Mesothelial cell of epicardium (in vitro differentiated cells): ENCODE measurements around the gene TTC39A. TPM values are rescaled to one million over a fixed set of nuclear protein-coding genes. Genes with fewer than 3 reads are reported as not detected.
A peak's percentile ranks its signal among the peaks of the same experiment; 100 is the strongest.

Experiments used
- DNase-seq, 2 experiments: peaks; one replicate each; pipeline ENCODE4 v3.0.0; 2021; ENCODE audit warnings: low spot score in 2 of 2; ENCODE audit not compliant: unreplicated experiment in 2 of 2
- H3K27ac Mint-ChIP-seq: 2 replicates; pipeline ENCODE4 v1.8.0; 2021; ENCODE audit warnings: mixed read lengths
- H3K27me3 Mint-ChIP-seq: 2 replicates; pipeline ENCODE4 v1.8.0; 2021; ENCODE audit warnings: low read depth, mixed read lengths
- H3K36me3 Mint-ChIP-seq: 2 replicates; pipeline ENCODE4 v1.8.0; 2021; ENCODE audit warnings: mixed read lengths
- H3K4me1 Mint-ChIP-seq: 2 replicates; pipeline ENCODE4 v1.8.0; 2021; ENCODE audit warnings: mixed read lengths
- H3K4me3 Mint-ChIP-seq: 2 replicates; pipeline ENCODE4 v1.8.0; 2021; ENCODE audit warnings: mild to moderate bottlenecking, moderate library complexity, mixed read lengths
- H3K9me3 Mint-ChIP-seq: 2 replicates; pipeline ENCODE4 v1.8.0; 2021; ENCODE audit warnings: mixed read lengths
- total RNA-seq: library from RNA; stranded (reverse); gene quantifications from 3 replicates; pipeline ENCODE4 v1.2.1, GENCODE V29; 2021
- TF ChIP-seq, protein P1 (sequence below): fragments of 200-600 bp; sonication (generic); IDR thresholded peaks from one replicate; pipeline ENCODE4 v1.5.0; 2021; ENCODE audit warnings: antibody characterized with exemption; ENCODE audit not compliant: unreplicated experiment

TTC39A gene
- total RNA-seq, 1 donor from 2014 or later: 8.0 TPM

DNA sequence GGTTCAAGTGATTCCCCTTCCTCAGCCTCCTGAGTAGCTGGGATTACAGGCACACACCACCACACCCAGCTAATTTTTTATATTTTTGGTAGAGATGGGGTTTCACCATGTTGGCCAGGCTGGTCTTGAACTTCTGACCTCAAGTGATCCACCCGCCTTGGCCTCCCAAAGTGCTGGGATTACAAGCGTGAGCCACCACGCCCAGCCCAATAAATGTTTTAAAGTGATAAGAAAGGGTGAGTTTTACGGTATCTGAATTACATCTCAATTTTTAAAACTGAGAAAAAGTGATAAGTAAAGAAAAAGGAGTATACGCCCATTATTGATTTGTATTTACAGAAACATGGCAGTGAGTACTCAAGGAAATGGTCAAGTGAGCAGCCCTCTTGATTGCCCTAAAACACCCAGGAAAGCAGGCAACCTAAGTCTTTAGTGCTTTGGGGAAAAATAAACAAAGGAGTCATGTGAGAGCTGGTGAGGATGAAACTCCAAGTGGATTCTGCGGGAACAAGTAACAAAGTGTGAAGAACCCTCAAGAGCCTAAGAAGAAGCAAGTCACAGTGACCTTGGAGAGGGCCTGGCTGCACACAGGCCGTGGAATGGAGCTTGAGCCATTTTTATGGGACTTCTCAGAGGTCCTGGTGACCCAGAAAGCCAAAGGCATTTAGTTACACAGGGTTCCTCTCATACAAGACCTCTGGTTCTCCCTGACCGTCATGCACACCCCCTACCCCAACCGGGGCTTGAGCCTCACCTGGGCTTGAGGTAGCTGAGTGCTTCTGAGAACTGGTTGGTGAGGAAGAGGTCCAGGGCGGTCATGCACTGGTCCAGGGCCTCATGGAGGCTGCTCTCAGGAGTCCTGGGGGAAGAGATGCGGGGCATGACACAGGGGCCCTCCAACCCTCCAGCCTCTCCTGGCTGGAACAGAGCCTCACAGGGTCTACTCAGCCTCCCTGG is 9.1 kb downstream of the TTC39A start:
- H3K27ac Mint-ChIP-seq: no peak overlapping the region
- no peaks in the 10 kb centered on the region for H3K36me3 Mint-ChIP-seq
- H3K27me3 Mint-ChIP-seq: no peaks in the 10 kb centered on the region
- no peak overlapping the region for H3K4me3 Mint-ChIP-seq
- DNase-seq: no peak
- TF ChIP-seq, protein P1, sequence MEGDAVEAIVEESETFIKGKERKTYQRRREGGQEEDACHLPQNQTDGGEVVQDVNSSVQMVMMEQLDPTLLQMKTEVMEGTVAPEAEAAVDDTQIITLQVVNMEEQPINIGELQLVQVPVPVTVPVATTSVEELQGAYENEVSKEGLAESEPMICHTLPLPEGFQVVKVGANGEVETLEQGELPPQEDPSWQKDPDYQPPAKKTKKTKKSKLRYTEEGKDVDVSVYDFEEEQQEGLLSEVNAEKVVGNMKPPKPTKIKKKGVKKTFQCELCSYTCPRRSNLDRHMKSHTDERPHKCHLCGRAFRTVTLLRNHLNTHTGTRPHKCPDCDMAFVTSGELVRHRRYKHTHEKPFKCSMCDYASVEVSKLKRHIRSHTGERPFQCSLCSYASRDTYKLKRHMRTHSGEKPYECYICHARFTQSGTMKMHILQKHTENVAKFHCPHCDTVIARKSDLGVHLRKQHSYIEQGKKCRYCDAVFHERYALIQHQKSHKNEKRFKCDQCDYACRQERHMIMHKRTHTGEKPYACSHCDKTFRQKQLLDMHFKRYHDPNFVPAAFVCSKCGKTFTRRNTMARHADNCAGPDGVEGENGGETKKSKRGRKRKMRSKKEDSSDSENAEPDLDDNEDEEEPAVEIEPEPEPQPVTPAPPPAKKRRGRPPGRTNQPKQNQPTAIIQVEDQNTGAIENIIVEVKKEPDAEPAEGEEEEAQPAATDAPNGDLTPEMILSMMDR: no peak
- H3K4me1 Mint-ChIP-seq: peaks cover 19% of the 10 kb centered on the region
- no peaks in the 10 kb centered on the region for H3K9me3 Mint-ChIP-seq

DNA sequence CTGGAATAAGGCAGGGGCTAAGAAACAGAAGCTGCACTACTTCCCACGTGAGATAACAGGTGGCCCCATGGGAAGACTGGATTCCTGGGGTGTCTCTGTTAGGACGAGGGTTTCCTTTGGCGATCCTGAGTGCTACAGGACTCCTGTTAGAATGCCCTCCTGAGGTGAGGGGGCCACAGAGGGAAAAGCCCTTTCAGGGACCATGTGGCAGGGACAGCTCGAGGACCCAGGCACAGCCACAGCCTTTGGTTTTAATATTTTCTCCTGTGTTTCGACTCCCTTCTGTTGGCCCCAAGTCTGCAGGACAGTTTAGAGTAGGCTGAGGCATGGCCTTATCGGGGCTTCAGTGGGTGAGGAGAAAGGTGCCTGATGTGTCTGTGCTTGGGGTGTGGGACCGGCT is 12.6 kb downstream of the TTC39A start:
- Mint-ChIP-seq H3K27me3 (no peaks in the 10 kb centered on the region), H3K4me1 (peaks cover 29% of the 10 kb centered on the region), H3K9me3 (no peaks in the 10 kb centered on the region), H3K36me3 (no peaks in the 10 kb centered on the region), H3K4me3 (no peak overlapping the region), H3K27ac (no peak overlapping the region)
- TF ChIP-seq, protein P1: no peak
- DNase-seq: no peak

DNA sequence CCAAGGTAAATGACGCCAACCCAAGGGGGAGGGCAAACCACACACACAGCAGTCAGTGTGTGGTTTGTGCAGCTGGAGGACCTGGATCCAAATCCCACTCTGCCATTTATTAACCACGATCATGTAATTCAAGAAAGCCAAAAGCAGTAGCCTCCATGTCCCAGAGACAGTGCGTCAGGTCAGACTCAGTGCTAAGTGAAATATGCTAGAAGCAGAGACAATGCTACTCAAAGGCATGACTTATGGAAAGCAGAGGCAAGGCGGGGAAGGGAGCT is 13.6 kb downstream of the TTC39A start:
- H3K36me3 Mint-ChIP-seq: no peaks in the 10 kb centered on the region
- DNase-seq: no peak
- H3K27ac Mint-ChIP-seq: no peak overlapping the region
- no peaks in the 10 kb centered on the region for H3K27me3 Mint-ChIP-seq
- TF ChIP-seq, protein P1: no peak
- H3K4me3 Mint-ChIP-seq: no peak overlapping the region
- H3K4me1 Mint-ChIP-seq: peaks cover 29% of the 10 kb centered on the region
- no peaks in the 10 kb centered on the region for H3K9me3 Mint-ChIP-seq

DNA sequence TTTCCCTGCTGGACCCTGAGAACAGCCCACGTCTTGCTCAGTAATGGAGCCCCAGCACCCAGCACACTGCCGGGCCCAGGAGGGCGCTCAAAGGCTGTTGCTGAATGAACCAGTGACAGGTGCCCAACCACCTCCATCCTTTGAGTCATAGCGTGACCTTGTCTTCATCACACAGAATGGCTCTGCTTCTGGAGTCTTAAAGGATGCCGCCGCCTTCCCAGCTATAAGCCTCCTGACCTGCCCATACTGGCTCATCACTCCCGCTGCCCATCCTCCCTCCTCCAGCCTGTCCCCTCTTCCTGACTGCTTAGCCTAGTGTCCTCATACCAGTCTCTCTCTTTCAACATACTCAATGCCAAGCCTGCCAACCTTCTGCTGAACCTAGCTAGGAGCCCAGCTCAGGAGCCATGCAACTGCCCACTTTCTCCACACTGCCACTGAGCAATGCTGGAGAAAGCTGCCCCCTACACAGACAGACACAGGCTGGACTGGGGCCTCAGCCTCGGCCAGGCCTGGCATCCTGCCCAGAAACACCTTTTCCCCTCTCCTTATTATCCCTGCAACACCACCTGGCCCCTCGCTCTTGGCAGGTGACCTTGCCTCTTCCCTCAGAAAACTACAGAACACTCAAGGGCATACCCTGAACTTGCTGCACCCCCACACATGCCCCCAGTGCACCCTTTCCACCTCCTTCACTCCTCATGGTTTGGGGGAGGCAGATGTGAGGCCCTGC is 14.1 kb downstream of the TTC39A start:
- H3K27me3 Mint-ChIP-seq: no peaks in the 10 kb centered on the region
- H3K36me3 Mint-ChIP-seq: no peaks in the 10 kb centered on the region
- H3K9me3 Mint-ChIP-seq: no peaks in the 10 kb centered on the region
- TF ChIP-seq, protein P1: no peak
- no peak for DNase-seq
- H3K4me1 Mint-ChIP-seq: peaks cover 29% of the 10 kb centered on the region
- H3K4me3 Mint-ChIP-seq: no peak overlapping the region
- H3K27ac Mint-ChIP-seq: no peak overlapping the region

DNA sequence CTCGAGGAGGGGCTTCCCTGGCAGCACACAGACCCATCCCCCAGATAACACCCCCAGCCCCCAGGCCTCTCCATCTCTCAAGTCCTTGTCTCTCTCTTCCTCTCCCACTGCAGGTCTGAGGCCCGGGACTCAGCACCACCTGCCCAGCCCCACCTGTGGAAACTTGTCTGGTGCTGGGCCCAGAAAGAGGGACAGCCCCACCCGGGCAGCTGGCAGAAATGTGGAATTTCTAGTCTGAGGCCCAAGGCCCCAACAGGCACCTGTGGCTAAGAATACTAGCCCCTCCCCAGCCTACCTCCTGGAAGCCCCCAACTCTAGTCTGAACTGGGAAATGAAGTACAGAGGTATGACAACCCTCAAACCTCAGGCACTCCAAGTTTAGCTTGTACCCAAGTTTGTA is 15.4 kb downstream of the TTC39A start:
- no peaks in the 10 kb centered on the region for H3K27me3 Mint-ChIP-seq
- H3K4me1 Mint-ChIP-seq: peaks cover 29% of the 10 kb centered on the region
- H3K4me3 Mint-ChIP-seq: no peak overlapping the region
- peak overlapping the region; percentile 75 for H3K27ac Mint-ChIP-seq
- TF ChIP-seq, protein P1: no peak
- H3K9me3 Mint-ChIP-seq: no peaks in the 10 kb centered on the region
- H3K36me3 Mint-ChIP-seq: no peaks in the 10 kb centered on the region
- no peak for DNase-seq
